ENCODE data around the gene LEUTX.

The LEUTX gene

GRCh38 chr19:39737891-39738290, 40.8 kb upstream of the LEUTX start, which contains the start of gene CLC:
CLC (minus strand) TSS chr19:39738029; CDS start chr19:39737952, 77 bp downstream.
- in situ Hi-C loops (cut with MboI; ENCODE audit: low sequenced_read_pairs, unreplicated experiment): no loop called here
- no peak for TF ChIP-seq CTCF (IDR thresholded peaks at IDR 0.05; ENCODE audit: borderline replicate concordance, control extremely low read depth, extremely low read depth, insufficient read depth, missing control alignments)

GRCh38 chr19:39738814-39739213, 39.8 kb upstream of the LEUTX start:
- TF ChIP-seq CTCF (IDR thresholded peaks at IDR 0.05; ENCODE audit: borderline replicate concordance, control extremely low read depth, extremely low read depth, insufficient read depth, missing control alignments): no peak
- in situ Hi-C loops (cut with MboI; ENCODE audit: low sequenced_read_pairs, unreplicated experiment): no loop called here
- no peak for DNase-seq (ENCODE audit: low spot score)

More at GRCh38 chr19:39737891-39738290, 40.8 kb upstream of the LEUTX start, which contains the start of gene CLC:
- DNase-seq (ENCODE audit: low spot score): no peak

- no peak for TF ChIP-seq CTCF (IDR thresholded peaks at IDR 0.05; ENCODE audit: borderline replicate concordance, control extremely low read depth, extremely low read depth, insufficient read depth, missing control alignments)
- DNase-seq (ENCODE audit: low spot score): no peak
- in situ Hi-C loops (cut with MboI; ENCODE audit: low sequenced_read_pairs, unreplicated experiment): no loop called here
Observed at GRCh38 chr19:39740395-39740794, 38.3 kb upstream of the LEUTX start.

- TF ChIP-seq CTCF (IDR thresholded peaks at IDR 0.05; ENCODE audit: borderline replicate concordance, control extremely low read depth, extremely low read depth, insufficient read depth, missing control alignments): no peak
- no peak for DNase-seq (ENCODE audit: low spot score)
- in situ Hi-C loops (cut with MboI; ENCODE audit: low sequenced_read_pairs, unreplicated experiment): no loop called here
Observed at GRCh38 chr19:39745643-39746042, 33.0 kb upstream of the LEUTX start.

GRCh38 chr19:39746836-39747529, 31.7 kb upstream of the LEUTX start:
- TF ChIP-seq CTCF (IDR thresholded peaks at IDR 0.05; ENCODE audit: borderline replicate concordance, control extremely low read depth, extremely low read depth, insufficient read depth, missing control alignments): no peak
- in situ Hi-C loops (cut with MboI; ENCODE audit: low sequenced_read_pairs, unreplicated experiment): no loop called here
- no peak for DNase-seq (ENCODE audit: low spot score)

GRCh38 chr19:39749981-39750380, 28.7 kb upstream of the LEUTX start:
- no peak for DNase-seq (ENCODE audit: low spot score)
- TF ChIP-seq CTCF (IDR thresholded peaks at IDR 0.05; ENCODE audit: borderline replicate concordance, control extremely low read depth, extremely low read depth, insufficient read depth, missing control alignments): no peak
- in situ Hi-C loops (cut with MboI; ENCODE audit: low sequenced_read_pairs, unreplicated experiment): no loop called here
